Left lung (tissue), 10 donors: ENCODE data around the gene GAPVD1. TPM values are rescaled to one million over a fixed set of nuclear protein-coding genes. Genes with fewer than 3 reads are reported as not detected.

Experiments used
- ATAC-seq: fragments of 200-7000 bp; cut with Tn5 transposase; one replicate; pipeline ENCODE4 v1.9.1; 2020; ENCODE audit warnings: moderate library complexity
- DNase-seq, 4 donors: peaks; one replicate each; pipeline ENCODE4 v3.0.0-alpha.2; 2013 to 2020
- H3K27ac ChIP-seq, 2 donors: fragments of 200-600 bp; sonication (generic) in 1 of 2; one replicate each; pipeline versions ENCODE4 v1.5.0 to v1.8.0; 2020 to 2021
- H3K27me3 ChIP-seq, 2 donors: fragments of 200-600 bp; sonication (generic) in 1 of 2; one replicate each; pipeline versions ENCODE4 v1.5.0 to v1.8.0; 2020 to 2021
- H3K36me3 ChIP-seq, 2 donors: fragments of 200-600 bp; sonication (generic) in 1 of 2; one replicate each; pipeline versions ENCODE4 v1.5.0 to v1.8.0; 2020 to 2021
- H3K4me1 ChIP-seq, 2 donors: fragments of 200-600 bp; one replicate each; pipeline ENCODE4 v1.8.0; 2021
- H3K4me3 ChIP-seq, 2 donors: fragments of 200-600 bp; sonication (generic) in 1 of 2; one replicate each; pipeline versions ENCODE4 v1.5.0 to v1.8.0; 2020 to 2021; ENCODE audit warnings: mild to moderate bottlenecking in 1 of 2
- H3K9me3 ChIP-seq, 2 donors: fragments of 200-600 bp; sonication (generic) in 1 of 2; one replicate each; pipeline versions ENCODE4 v1.5.0 to v1.8.0; 2020 to 2021
- intact Hi-C, 2 donors: fragments of 100-400 bp; cut with DNase I; formaldehyde crosslinking; loops; one replicate each; pipeline versions ENCODE4 v1.11.2 to v1.14.2; 2022
- polyA plus RNA-seq, 6 donors: library from polyadenylated mRNA; unstranded; fragments of 120-200 nt; gene quantifications; one replicate each; pipeline ENCODE4 v1.2.1, GENCODE V29; 2013; ENCODE audit not compliant: insufficient read length in 6 of 6
- total RNA-seq, 2 donors: library from RNA; stranded (reverse); fragmentation: NEBNext Ultra II Directional; extraction: Animal tissue kit (Norgen Biotek cat#: 25700); gene quantifications; one replicate each; pipeline ENCODE4 v1.2.1, GENCODE V29; 2021
- TF ChIP-seq, protein P1 (sequence below), 2 donors: fragments of 200-600 bp; sonication (generic) in 1 of 2; IDR thresholded peaks; one replicate each; pipeline versions ENCODE4 v1.5.0 to v1.8.0; 2021; ENCODE audit warnings: antibody characterized with exemption in 2 of 2
- donor health status: DM: no; HTN: yes; CAD: no.
- donor health status: DM: no; HTN: no; CAD: no.

Gene GAPVD1
- total and polyA plus RNA-seq, 8 donors: 39.1 to 63.5 (median 44.2) TPM

DNA sequence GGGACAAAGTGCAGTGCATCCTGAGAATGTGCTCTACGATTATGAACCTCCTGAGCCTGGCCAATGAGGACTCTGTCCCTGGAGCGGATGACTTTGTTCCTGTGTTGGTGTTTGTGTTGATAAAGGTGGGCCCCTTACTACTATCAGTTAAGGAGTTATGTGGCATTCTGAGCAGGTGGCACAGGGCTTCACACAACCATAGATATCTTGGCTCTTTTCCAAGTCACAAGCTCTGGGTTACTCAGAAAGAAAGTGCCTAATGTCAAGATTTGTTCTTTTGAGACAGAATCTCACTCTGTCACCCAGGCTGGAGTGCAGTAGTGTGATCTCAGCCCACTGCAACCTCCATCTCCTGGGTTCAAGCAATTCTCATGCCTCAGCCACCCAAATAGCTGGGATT lies 99.0 kb downstream of the GAPVD1 start:
- H3K4me3 ChIP-seq: no peak overlapping the region
- H3K9me3 ChIP-seq: no peaks in the 10 kb centered on the region
- ATAC-seq: no peak
- H3K27me3 ChIP-seq: no peaks in the 10 kb centered on the region
- no peak overlapping the region for H3K27ac ChIP-seq
- TF ChIP-seq, protein P1, sequence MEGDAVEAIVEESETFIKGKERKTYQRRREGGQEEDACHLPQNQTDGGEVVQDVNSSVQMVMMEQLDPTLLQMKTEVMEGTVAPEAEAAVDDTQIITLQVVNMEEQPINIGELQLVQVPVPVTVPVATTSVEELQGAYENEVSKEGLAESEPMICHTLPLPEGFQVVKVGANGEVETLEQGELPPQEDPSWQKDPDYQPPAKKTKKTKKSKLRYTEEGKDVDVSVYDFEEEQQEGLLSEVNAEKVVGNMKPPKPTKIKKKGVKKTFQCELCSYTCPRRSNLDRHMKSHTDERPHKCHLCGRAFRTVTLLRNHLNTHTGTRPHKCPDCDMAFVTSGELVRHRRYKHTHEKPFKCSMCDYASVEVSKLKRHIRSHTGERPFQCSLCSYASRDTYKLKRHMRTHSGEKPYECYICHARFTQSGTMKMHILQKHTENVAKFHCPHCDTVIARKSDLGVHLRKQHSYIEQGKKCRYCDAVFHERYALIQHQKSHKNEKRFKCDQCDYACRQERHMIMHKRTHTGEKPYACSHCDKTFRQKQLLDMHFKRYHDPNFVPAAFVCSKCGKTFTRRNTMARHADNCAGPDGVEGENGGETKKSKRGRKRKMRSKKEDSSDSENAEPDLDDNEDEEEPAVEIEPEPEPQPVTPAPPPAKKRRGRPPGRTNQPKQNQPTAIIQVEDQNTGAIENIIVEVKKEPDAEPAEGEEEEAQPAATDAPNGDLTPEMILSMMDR (IDR thresholded peaks at IDR 0.05): no peak
- no peak for DNase-seq
- intact Hi-C loops: no loop called here
- H3K36me3 ChIP-seq: peaks cover 4 to 99% of the 10 kb centered on the region in 2 donors
- H3K4me1 ChIP-seq: no peaks in the 10 kb centered on the region

DNA sequence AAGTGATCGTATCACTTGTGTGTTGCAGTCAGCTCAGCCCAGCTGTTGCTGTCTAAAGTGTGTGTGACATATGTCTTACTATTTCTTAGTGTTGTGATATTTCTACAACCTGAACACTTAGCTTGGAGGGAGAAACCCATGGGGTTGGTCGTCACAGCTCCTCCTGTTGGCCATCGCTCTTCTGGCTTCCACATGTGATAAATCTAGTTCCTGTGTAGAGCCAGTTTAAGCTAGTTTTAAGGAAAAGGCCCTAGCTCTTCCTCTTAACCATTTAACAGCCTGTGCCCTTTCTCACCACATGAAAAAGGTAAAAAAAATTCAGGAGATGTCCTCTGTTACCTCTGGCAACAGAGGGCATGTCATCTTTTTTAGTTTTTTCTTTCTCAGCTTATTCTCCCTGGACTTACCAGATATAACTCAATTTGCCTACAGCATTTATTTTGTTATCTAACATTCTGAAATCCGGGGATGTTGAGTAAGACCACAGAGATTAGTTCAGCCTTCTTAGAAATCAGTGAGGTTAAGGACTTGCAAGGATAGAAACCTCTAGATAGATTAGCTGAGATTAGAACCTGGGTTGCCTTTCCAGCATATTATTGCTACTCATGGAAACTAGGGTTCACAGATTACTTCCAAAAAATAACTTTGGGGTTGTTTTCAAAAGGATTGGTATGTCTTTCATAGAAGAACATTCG lies 100.4 kb downstream of the GAPVD1 start:
- peak; percentile 8 for ATAC-seq
- H3K27ac ChIP-seq: no peak overlapping the region
- H3K27me3 ChIP-seq: no peaks in the 10 kb centered on the region
- H3K4me1 ChIP-seq: no peaks in the 10 kb centered on the region
- no peaks in the 10 kb centered on the region for H3K9me3 ChIP-seq
- intact Hi-C loops: no loop called here
- TF ChIP-seq, protein P1 (IDR thresholded peaks at IDR 0.05): no peak
- H3K36me3 ChIP-seq: peaks cover 4 to 91% of the 10 kb centered on the region in 2 donors
- DNase-seq: no peak
- no peak overlapping the region for H3K4me3 ChIP-seq

DNA sequence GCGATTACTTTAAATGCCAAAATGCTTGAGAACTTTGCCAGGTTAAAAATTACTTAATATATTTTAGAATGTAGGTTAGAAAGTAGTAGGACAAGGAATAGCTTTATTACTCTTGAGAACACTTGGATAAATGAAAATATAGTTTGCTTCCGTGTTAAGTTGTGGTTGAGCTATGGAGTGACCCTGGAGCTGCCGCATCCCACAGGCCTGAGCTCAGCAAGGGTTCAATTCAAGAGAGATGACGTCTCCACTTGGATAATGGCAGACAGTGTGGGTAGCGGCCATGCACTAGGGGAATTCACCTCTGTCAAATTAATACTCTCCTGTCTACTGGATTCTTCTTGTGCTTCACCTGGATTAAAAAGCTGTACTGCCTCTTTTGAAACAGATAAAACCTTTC lies 105.0 kb downstream of the GAPVD1 start:
- Histone ChIP-seq H3K9me3 (no peaks in the 10 kb centered on the region), H3K27me3 (no peaks in the 10 kb centered on the region), H3K4me1 (no peaks in the 10 kb centered on the region), H3K27ac (peak overlapping the region in 1 of 2 donors; percentile 34), H3K36me3 (peaks cover 4 to 55% of the 10 kb centered on the region in 2 donors), H3K4me3 (no peak overlapping the region)
- ATAC-seq (peak; percentile 89), DNase-seq (no peak)
- TF ChIP-seq, protein P1 (IDR thresholded peaks at IDR 0.05): no peak
- intact Hi-C loops: no loop called here

DNA sequence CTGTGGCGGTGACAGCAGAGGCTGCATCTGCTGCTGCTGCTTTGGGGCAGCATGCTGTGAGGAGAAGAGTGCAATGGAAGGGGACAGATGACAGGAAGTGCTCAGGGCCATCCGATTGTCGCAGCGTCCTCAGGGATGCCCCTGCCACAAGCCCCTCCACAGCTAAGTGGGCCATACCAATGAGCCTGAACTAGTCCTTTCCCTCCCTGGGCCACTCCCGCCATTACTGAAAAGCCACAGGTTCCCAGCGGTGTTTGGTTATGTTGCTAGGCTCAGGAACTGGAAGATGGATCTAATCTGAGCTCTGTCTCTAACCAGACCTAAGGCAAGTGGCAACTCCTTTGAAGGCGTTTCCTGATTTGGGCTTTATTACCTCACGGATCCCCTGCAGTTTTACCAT lies 109.2 kb downstream of the GAPVD1 start:
- intact Hi-C loops: no loop called here
- DNase-seq: no peak
- TF ChIP-seq, protein P1 (IDR thresholded peaks at IDR 0.05): no peak
- H3K27me3 ChIP-seq: peaks cover 0 to 5% of the 10 kb centered on the region in 2 donors
- no peaks in the 10 kb centered on the region for H3K9me3 ChIP-seq
- no peak overlapping the region for H3K27ac ChIP-seq
- H3K4me1 ChIP-seq: peaks cover 6 to 12% of the 10 kb centered on the region in 2 donors
- no peak overlapping the region for H3K4me3 ChIP-seq
- peaks cover 0 to 16% of the 10 kb centered on the region in 2 donors for H3K36me3 ChIP-seq
- no peak for ATAC-seq

DNA sequence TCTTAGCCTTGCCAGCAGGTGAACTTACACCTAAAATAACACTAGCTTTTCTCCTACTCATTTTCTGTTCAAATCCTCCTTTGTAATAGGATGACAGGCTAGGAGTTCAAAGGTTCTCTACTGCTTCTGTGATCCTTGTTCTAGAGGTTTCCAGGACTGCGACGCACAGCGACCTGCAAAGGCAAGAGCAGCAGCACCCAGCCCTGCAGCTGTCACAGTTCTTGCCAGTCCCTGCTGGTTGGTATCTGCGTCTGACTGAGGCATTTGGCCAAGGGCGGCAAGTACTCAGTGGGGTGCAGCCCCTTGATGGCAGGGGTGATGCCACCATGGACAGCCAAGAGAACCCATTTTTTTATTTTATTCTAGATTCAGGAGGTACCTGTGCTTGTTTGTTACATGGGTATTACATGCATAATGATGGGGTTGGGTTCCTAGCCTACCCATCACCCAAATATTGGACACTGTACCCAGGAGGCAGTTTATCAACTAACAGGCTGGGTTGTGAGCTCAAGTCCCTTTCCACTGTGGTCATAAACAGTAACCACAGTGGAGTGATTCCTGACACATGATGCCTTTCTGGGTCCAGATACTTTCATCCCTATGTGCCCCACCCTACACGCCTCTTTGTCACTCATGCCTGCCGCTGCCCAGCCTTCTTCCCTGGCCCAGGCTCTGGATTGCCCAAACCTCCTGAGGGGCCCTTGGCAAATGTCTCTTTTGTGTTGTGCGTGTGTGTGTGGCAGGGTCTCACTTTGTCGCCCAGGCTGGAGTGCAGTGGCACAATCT lies 111.0 kb downstream of the GAPVD1 start:
- H3K27me3 ChIP-seq: peaks cover 0 to 19% of the 10 kb centered on the region in 2 donors
- intact Hi-C loops: no loop called here
- H3K36me3 ChIP-seq: peaks cover 0 to 5% of the 10 kb centered on the region in 2 donors
- H3K27ac ChIP-seq: no peak overlapping the region
- no peak for ATAC-seq
- TF ChIP-seq, protein P1 (IDR thresholded peaks at IDR 0.05): no peak
- H3K4me3 ChIP-seq: no peak overlapping the region
- H3K4me1 ChIP-seq: peaks cover 6 to 12% of the 10 kb centered on the region in 2 donors
- no peaks in the 10 kb centered on the region for H3K9me3 ChIP-seq
- no peak for DNase-seq
